GM19351 (cell line): ENCODE data around the gene ATP23.

Source experiments
- ATAC-seq: cut with Tn5 transposase; IDR thresholded peaks from one replicate; pipeline ENCODE4 v1.9.1; 2021; ENCODE audit warnings: mild to moderate bottlenecking, moderate library complexity; ENCODE audit not compliant: unreplicated experiment

ATP23 gene

DNA sequence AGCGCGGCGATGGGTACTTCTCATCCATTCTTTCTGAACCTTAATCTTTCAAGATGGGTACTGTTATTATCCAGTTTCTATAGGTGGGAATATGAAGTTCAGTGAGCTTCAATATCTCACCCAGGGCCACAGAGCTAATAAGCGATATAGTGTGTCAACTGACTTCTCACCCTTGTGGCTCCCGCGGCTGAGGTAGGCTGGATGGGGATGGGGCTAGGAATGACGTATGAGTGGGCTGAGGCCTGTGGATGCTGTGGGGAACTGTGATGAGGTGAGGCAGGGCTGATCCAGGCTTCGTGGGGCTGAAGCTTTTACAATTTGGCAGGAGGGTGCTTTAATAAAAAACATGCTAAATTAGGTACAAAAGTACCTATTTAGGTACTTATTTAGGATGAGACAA lies 32.9 kb upstream of the ATP23 start:
- no peak for ATAC-seq

DNA sequence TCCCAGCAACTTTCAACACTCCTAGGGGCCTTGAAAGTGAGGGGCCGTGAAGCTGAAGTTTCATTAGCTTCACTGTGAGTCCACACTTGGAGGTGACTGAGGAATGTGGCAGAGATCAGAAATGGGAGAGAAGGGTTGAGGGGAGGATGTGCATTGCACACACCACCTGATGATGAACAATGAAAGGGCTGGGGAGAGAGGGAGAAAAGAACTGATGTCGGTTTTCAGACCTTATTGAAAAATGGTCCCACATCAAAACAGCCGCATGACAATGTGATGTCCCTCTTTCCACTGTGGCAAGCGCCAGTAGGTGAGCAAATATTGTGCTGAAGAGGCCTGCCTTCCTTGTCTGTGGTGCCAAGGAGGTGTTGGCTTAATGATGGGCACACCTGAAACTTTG lies 32.3 kb upstream of the ATP23 start:
- no peak for ATAC-seq

DNA sequence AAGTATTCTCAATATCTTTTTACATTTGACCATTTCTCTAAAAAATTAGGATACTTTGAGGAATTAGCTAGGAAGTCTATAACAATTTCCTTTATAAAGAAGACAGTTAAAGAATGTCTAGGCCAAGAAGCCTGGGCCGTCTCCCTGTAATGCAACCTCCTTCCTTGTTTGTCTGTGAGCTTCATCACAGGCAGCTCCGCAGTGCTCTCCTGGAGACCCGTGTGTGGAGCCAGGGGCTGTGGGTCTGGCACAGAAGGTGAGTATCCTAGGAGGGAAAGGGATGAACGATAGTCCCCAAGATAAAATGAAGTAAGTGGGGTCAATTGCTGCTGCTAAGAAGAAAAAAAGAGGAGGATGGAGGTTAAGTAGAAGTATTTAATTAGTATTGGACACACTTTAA lies 31.8 kb upstream of the ATP23 start:
- no peak for ATAC-seq

DNA sequence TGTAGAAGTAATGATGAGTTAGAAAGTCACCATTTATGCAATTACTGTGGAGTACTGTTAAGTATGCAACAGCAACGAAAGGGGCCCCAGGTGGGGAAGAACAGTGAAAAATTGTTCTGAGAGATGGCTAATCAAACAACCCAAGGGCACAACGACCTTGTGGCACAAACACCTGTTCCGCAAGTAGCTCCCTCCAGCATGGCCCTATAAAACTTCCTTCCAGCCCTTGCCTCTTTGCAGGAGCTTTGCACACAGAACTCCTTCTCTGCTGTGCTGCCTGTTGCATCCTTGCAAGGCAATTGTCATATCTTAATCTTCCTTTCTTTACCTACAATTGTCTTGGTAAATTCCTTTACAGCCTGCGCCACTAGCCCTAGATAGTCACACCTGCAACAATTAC lies 23.2 kb upstream of the ATP23 start:
- ATAC-seq, result no peak

DNA sequence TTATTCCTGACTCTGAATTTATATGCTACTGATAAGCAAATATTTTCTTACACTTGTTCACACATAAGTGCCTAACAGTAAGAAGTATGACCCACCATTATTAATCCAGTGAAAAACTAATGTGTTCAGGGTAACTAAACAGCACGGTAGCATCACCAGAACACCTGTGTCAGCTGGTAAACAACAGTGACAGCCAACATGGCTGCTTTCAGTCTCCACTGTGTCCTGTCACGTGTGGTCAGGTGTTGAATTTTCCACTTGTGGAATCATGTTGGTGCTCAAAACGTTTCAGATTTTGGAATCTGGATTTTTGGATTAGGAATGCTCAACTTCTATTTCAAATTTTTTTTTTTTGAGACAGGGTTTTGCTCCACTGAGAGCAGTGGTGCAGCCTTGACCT lies 14.3 kb upstream of the ATP23 start:
- ATAC-seq, result no peak

DNA sequence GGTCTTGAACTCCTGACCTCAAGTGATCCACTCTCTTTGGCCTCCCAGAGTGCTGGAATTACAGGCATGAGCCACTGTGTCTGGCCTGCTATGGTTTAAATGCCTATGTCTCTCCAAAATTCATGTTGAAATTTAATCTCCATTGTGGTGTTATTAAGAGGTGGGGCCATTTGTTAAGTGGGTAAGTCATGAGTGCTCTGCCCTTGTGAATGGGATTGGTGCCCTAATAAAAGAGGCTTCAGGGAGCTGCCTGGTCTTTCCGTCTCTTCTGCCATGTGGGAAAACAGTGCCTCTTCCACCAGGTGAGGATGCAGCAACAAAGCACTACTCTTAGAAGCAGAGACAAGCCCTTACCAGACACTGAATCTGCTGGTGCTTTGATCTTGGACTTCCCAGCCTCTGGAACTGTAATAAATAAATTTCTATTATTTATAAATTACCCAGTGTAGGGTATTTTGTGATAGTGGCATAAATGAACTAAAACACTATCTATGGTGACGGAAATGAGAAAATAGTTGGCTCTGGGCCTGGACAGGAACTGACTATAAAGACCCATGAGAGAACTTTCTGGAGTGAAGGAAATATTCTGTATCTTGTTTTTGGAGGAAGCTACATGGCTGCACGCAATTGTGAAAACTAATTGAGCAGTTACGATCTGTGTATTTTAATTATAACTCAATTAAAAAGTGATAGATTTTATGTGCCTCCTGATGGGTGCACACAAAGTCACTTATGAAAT lies 12.1 kb upstream of the ATP23 start:
- no peak for ATAC-seq

DNA sequence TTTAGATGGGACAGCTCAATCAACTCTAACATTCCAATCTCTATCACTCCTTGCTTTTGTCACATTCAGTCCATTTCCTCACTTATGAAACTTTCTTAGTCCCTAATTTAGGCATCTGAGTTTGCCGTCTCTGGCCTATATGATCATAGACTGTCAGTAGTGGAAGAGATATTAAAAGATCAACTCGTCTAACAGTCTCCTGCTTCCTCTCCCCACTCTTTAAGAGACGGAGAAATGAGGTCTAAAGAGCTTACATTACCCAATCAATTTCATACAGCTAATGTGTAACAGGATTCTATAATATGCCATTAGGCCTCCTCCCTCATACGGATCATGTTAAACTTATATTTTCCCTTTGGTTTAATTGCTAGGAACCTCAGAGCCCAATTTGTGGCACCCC lies 6.5 kb upstream of the ATP23 start:
- no peak for ATAC-seq

DNA sequence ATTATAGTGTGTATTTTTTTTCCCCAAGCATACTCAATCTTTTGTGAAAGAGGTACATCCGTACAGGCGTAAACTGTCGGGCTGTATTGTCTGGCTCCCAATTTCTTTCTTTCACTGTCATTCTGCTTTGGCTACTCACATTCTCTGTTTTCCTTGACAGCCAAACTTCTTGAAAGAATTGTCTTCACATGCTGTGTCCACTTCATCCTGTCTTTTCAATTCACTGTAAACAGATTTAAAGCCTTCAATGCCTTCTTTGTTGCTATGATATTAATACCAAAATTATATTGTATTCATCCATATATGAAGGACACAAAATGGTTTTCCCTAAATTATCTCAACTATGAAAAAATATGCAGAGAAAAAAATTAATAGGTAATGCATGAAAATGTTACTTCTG lies 6.0 kb upstream of the ATP23 start:
- ATAC-seq, result no peak

DNA sequence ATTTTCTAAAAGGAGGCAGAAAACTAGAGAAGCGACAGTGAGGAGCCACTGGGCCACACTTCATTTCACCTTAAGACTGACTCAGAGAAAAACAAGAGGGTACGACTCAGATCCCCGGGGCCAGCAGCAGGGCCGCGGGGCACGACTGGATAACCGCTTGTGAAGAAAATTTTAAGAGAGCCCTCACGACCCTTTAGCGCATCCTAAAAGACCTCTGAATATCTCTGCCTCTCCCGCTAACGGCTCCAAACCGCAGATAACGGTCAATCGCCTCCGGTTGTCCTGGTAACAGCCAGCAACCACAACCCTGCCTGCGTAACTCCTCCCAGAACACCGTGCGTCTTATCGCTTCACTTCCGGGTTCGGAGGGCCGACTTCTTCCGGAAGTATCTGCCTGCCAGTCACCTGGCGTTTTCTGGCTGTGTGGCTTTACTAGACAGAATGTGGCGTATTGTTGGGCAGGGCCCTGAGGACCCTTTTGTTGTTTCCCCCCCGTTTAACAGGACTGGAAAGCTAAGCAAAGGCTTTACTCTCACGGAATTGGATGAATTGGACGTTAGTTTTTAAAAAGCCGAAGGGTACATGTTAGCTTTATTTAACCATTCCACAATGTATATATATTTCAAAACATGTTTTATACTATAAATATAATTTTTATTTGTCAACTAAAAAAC lies 5.4 kb upstream of the ATP23 start:
- peak; percentile 98 for ATAC-seq

DNA sequence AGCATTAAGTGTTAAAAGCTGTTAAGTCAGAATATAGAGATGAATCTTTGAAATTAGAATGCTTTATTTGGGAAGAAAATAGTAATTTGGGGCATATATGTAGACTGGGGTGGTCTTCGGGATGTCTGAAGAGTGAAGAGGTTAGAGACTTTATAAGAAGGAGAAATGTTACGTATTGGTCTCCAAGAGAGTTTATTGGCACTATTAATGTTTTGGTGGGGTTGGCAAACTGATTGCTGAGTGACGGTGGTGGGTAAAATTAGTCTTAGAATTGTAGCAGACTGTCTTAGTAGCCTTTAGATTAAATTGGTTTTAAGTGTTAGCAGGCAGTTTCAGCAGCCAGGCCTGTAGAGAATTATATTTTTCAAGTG lies 4.9 kb upstream of the ATP23 start:
- no peak for ATAC-seq

DNA sequence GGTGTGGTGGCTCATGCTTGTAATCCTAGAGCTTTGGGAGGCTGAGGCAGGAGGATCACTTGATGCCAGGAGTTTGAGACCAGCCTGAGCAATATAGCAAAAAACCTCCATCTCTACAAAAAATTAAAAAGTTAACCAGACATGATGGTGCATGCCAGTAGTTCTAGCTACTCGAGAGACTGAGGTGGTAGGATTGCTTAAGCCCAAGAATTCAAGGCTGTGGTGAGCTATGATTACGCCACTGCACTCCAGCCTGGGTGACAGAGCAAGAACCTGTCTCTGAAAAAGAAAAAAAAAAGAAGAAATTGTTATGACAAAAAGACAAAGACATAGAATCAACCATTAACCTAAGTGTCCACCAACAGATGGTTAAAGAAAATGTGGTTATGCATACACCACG lies 2.1 kb upstream of the ATP23 start:
- ATAC-seq, result no peak

DNA sequence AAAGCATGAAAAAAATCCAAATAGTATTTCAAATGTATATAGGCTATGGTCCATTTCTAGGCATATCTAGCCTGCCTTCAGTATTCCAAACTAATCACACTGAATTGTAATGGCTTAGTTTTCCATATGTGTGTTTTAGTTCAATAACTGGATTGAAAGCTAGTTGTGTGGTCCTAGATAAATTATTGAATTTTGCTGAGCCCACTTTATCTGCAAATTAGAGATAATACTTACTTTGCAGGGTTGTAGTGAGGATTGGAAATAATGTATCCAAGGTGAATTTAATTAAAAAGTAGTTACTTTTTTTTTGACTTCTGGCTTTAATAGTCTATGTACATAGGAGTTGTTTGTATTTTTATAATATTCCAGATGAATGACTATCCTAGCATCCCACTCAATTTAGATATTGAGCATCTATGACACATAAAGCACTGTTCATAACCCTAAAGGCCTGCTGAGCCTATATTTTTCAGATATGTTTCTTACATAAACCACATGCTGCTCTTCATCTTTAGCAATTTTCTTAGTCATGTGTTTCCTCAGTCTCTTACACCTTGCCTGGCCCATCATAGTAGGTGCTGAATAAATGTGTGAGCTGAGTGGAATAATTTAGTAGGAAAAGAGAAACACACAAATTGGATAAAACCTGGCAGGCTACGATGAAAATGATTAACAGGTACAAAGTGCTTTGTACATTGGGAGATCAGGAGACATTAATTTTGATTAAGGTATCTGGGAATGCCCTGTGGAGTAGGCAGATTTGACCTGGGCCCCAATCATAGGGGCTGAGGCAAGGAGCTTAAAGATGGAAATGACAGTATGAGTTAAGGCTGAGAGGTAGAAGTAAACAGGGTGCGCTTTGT lies 1.1 kb upstream of the ATP23 start:
- ATAC-seq, result no peak

DNA sequence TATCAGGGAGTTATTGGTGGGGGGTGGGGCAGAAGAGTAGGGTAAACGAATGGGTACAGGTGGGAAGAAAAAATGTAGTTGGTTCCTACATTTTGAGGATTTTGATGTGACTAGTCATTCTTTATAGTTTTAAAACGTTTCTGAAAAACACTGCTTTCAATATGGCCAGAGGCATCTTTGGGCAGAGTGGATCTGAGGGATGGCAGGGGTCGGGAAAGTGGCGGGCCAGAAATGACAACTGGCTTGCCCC lies 527 bp upstream of the ATP23 start:
- ATAC-seq, result no peak

DNA sequence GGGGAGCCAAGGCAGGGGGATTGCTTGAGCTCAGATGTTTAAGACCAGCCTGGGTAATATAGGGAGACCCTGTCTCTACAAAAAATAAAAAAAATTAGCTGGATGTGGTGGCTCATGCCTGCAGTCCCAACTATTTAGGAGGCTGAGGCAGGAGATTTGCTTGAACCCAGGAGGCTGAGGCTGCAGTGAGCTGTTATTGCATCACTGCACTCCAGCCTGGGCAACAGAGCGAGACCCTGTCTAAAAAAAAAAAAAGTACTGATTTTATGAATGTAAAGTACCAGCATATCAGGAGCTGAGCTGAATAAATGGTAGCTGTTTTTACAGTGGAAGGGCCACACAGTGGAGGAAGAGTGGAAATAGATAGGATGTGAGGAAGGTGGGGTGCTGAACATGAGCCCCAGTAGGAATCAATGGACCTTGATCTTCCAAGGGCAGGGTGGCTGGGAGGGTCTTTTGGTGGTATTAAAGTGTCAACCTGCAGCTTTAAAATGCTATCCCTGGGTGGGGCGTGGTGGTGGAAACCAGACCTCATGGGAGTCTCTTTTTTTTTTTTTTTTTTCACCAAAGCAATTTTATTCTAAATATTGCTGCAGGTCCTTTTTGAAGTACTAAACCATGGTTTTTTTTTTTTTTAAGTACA lies 2.2 kb downstream of the ATP23 start:
- no peak for ATAC-seq

DNA sequence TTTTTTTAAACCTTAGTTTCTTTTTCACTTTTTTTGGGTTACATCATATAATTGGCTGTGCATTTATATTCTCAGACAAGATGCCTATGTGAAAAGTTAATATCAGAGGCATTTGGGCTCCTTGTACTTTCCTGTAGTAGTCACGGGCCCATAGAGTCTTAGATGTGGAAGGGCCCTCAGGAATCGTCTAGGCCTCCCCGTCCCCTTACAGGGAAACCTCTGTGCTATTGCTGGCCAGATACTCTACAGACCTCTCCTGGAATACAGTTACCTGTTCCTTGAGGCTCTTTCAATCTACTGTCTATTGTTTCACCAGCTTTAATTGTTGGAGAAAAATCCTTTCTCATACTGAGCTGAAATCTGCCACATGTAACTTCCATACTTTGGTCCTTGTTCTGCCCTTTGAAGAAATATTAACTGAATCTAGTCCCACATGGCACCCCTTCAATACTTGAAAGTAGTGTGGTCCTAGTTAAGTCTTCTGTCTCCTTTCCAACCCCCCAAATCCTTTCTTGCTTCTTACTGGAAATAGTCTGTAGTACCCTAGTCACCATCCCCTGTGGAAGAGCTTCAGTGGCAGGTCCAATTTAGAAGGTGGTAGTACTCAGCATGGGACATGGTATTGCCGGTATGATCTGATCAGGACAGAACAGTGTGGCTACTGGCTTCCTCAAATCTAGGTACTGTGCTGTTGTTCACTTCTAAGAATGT lies 3.1 kb downstream of the ATP23 start:
- no peak for ATAC-seq

DNA sequence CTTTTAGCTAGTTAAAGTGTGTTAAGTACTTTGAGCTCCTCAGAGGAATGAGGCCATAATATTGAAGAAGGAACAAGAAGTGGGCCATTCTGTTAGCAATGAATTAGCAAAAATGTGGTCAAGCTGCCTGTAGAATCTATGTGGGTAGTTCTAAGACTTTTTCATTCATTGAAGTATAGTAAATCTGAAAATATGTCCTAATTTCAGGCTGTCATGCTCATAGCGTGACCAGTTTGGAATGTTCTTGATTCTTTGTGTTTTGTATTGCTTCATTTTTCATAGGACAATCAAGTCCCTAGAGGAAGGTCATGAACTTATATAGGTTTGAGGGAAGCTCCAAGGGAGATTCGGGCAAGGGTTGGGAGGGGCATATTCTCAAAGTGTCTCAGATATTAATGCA lies 11.4 kb downstream of the ATP23 start:
- no peak for ATAC-seq

DNA sequence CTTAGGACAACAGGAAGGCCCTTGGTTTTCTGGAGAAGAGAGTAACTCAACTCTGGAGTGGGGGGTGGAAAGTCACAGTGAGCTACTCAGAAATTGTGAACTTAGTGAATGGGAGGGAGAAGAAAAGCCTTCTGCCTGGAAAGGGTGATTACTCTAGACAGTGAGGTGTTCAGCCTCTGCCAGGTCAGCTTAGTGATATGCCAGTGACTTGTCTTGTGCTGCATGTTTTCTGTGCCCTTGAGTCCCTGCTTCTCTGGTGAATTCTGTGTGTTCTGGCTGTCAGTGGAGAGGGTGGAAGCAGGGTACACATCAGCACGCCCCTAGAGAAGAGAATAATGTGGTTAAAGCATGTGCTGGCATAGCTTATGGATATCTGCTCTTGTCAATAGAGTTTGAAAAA lies 13.4 kb downstream of the ATP23 start:
- ATAC-seq, result no peak

DNA sequence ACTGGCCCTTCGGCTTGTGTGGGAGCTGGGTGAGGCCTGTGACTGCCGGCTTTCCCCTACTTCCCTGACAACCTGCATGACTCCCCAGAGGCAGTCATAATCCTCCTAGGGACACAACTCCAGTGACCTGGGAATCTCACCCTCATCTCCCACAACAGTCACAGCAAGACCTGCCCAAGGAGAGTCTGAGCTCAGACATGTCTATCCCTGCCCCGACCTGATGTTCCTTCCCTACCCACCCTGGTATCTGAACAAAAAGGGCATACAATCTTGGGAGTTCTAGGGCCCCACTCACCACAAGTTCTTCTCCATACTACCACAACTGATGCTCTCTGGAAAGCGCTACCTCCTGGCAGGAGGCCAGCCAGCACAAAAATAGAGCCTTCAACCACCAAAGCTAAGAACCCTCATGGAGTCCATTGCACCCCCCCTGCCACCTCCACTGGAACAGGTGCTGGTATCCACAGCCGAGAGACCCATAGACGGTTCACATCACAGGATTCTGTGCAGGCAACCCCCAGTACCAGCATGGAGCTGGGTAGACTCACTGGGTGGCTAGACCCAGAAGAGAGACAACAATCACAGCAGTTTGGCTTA lies 16.8 kb downstream of the ATP23 start:
- no peak for ATAC-seq

DNA sequence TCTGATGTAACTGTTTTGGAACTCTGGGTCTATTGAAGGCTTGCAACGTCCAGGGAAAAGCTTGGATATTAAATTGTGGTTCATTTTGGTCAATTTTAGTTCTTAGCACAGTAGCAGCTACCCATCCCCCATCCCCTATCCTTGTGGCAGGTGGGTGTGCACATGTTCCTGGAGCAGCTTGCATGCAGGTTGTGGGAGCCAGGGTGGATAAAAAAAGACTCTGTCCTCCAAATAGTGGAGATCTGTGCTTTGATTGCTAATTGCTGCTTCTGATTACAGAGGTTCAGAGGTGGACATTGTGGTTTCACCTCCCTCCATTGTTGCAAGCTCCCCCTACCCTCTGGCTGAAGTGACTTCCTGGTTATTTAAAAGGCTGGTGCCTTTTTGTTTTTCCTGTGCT lies 23.1 kb downstream of the ATP23 start:
- ATAC-seq, result no peak

DNA sequence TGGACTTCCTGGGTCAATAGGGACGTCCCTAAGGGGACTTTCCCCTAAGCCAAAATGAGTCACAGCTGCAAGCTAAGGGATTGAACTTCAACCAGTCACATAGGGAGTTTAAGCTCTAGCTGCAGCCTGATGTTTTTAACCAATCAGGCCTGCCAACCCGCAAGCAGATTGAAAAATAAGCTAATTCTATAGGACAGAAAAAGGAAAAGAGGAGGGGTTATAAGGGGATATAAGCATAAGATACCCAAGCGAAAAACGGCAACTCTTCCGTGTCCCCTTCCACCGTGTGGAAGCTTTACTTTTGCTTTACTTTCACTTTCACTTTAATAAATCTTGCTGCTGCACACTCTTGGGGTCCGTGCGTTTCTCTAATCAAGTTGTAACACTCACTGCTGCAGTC lies 24.4 kb downstream of the ATP23 start:
- no peak for ATAC-seq

DNA sequence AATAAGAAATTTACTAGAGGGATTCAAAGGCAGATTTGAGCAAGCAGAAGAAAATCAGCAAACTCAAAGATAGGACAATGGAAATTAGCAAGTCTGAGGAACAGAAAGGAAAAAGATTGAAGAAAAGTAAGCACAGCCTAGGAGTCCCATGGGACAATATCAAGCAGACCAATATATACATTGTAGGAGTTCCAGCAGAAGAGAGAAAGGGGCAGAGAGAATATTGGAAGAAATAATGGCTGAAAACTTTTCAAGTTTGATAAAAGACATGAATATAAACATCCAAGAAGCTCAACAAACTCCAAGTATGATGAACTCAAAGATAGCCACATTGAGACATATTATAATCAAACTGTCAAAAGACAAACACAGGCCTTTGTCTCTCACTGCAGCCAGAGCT lies 25.2 kb downstream of the ATP23 start:
- no peak for ATAC-seq
